Measurements from ENCODE around the gene PLLP. TPM values are rescaled to one million over a fixed set of nuclear protein-coding genes. Genes with fewer than 3 reads are reported as not detected.

Gene PLLP, protein sequence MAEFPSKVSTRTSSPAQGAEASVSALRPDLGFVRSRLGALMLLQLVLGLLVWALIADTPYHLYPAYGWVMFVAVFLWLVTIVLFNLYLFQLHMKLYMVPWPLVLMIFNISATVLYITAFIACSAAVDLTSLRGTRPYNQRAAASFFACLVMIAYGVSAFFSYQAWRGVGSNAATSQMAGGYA
- polyA plus RNA-seq (ENCODE audit: insufficient read length), result 1.1 TPM

DNA sequence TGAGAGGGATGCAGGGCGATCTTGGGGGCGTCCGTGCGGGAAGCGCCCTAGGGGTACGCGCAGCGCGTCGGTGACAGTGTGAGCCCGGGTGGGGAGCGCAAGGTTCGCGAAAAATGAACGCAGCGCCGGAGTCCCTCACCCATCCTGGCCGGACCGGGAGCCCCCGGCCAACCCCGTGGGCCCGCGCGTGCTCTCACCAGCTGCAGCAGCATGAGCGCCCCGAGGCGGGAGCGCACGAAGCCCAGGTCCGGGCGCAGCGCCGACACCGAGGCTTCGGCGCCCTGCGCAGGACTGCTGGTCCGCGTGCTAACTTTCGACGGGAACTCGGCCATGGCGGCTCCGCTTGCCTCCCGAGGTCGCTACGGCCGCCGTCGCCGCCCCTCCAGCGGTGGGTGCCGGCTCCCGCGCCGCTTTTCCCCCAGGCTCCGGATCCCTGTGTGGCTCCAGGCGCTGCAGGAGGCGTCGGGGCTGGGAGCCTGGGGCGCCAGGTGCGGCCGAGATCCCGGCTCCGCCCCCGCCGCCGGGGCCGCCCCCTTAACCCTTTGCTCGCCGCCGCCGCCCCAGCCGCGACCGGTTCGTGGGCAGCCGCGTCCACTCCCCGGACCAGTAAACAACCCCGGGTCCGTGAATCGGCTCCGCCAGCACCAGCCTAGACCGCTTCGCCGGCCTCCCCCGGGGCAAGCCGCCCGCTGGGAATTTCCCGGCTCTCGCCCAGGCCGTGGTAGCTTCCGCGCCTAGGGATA lies at the start of gene PLLP:
Gene PLLP (minus strand): TSS at position 464 of the 743 bp plus-strand sequence. CDS start 132 bp downstream, at position 332.
- no peak for DNase-seq (ENCODE audit: low read depth)

DNA sequence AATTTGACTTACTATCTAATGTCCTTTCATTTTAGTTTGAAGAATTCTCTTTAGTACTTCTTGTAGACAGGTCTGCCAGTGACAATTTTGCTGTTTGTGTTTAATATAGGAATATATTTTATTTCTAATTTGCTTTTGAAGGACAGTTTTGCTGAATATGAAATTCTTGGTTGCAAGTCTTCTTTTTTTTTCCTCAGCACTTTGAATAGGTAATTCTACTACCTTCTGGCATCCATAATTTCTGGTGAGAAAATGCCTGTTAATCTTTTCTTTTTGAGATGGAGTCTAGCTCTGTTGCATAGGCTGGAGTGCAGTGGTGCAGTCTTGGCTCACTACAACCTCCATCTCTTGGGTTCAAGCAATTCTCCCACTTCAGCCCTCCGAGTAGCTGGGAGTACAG lies 48.9 kb upstream of the PLLP start:
- DNase-seq (ENCODE audit: low read depth), result no peak

DNA sequence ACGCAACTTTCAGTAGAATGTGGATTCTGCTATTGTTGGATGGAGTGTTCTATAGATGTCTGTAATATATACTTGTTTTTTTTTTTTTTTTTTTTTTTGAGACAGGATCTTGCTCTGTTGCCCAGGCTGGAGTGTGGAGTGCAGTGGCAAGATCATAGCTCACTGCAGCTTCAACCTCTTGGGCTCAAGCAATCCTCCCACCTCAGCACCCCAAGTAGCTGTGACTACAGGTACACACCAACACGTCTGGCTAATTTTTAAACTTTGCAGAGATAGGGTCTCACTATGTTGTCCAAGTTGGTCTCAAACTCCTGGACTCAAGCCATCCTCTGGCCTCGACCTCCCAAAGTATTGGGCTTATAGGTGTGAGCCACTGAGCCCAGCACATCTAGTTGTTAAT lies 46.9 kb upstream of the PLLP start:
- no peak for DNase-seq (ENCODE audit: low read depth)

DNA sequence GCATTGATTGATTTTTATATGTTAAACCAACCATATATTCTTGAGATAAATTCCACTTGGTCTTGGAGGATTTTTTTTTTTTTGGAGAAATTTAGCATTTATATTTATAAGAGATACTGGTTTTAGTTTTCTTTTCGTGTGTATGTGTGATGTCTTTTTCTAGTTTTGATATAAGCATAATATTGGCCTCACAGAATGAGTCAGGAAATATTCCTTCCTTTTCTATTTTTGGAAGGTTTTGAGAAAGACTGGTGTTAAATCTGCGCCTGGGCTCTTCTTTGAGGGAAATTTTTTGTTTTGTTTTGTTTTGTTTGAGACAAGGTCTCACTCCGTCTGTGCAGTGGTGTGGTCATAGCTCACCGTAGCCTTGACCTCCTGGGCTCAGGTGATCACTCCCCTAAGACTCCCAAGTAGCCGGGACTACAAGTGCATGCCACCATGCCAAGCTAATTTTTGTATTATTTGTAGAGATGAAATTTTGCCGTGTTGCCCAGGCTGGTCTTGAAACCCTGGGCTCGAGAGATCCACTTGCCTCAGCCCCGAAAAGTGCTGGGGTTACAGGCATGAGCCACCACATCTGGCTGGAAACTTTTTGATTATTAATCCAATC lies 45.4 kb upstream of the PLLP start:
- DNase-seq (ENCODE audit: low read depth), result no peak

DNA sequence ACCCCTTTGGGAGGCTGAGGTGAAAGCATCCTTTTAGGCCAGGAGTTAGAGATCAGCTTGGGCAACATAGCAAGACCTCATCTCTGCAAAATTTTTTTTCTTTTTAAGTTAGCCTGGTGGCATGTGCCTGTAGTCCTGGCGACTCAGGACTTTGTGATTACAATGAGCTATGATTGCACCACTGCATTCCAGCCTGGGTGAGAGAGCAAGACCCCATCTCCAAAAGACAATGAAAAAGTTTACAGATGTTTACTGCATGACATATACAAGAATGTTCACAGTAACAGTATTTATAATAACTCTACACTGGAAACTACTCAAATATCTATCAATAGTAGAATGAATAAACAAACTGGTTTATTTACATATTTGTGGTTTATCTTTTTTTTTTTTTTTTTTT lies 41.0 kb upstream of the PLLP start:
- DNase-seq (ENCODE audit: low read depth), result no peak

DNA sequence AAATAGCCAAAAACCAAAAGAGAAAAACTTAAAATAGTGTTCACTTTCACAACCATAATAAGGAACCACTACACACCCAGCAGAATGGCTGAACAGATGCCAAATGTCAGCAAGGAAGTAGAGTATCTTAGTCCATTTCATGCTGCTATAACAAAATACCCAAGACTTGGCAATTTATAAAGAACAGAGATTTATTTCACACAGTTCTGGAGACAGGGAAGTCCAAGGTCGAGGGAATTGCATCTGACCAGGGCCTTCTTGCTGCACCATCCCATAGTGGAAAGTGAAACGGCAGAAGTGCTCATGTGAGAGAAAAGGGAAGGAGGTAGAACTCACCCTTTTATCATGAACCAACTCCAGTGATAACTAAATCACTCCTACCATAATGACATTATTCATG lies 40.3 kb upstream of the PLLP start:
- DNase-seq (ENCODE audit: low read depth), result no peak

DNA sequence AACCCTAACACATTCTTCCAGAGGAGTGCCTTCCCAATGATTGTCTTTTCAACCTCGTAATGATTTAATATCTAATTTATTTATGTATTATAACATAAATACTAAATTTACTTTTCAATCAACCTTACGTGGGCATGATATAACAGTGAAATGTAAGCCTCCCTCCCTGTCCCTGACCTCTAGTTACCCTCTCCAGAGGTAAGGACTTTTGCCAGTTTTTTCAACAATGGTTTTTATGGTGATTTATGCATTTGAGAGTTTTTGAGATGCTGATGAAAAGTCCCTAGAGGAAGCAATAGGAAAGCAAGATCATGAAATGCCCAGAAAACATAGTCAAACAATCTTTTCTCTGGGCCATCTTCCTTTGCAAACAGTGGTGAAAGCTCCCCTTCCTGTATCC lies 35.2 kb upstream of the PLLP start:
- no peak for DNase-seq (ENCODE audit: low read depth)

DNA sequence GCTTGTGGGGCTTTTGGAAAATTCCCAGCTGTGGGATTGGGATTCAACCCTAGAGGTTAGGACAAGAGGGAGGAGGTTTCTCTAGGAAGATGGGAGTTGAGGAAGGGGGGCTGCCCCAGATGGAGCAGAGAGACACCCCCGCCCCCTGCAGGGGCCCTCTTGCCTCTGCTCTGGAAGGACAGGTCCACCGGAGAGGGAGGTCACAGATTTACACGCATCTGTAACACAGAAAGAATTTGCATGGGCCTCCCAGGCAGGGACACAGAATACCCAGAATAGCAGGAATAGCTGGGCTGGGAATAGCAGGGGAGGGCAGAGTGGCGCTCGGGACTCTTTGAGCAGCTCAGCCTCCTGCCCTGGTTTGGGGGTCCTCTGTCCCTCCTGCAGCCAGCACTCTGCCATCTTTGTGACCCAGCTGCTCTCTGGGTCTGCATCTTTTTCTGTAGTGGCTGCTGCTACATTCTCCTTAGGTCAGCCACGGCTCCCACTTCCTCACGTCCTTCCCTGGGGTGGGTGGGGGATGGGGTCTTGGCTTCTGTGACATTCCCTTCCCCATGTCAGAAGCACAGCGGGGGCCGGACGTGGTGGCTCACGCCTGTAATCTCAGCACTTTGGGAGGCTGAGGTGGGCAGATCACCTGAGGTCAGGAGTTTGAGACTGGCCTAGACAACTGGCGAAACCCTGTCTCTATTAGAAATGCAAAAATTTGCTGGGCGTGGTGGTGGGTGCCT lies 33.9 kb upstream of the PLLP start:
- no peak for DNase-seq (ENCODE audit: low read depth)

DNA sequence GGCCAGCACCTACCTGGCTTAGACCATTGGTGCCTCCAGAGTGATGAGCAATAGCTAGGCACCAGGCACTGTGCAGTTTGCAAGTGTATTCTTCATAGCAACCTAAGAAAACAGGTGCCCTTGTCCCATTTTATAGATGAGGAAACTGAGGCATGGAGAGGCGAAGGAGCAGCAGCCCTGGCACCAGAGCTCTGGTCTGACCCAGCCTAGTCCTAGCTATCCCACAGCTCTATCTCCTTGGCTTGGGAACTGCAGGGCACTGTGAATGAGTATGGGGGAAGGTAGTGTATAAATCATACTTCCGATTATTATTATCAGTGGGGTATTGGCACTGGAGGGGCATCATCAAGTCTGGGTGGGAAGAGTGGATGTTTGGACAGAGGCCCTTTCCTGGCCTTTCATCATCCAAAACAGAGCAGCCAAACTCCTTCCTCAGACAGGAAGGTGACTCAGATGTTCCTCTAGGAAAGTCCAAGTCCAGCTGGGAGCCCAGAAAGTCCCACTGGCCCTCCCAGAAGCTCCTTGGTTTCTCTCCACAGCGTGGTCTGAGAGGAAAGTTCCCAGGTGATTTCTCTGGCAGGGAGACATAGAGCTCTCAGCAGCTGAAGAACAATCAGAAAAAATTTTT lies 32.0 kb upstream of the PLLP start:
- DNase-seq (ENCODE audit: low read depth), result no peak

DNA sequence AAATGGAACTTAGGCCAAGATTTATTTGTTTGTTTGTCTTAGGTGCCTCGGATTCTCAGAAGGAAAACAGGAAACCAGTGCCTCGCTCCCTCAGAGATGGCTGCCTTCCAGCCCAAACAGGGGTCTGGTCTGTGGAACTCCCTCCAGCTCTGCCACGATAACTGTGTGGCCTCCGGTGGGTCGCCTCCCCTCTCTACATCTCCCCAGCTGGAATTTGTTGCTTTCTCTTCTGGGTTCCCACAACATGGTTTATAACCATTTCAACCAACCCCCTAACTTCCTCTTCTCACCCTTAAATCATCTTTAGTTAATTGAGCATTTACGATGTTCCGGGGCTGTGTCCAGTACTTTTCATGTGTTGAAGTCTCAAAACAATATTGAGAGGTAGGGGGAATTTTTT lies 30.9 kb upstream of the PLLP start:
- no peak for DNase-seq (ENCODE audit: low read depth)

DNA sequence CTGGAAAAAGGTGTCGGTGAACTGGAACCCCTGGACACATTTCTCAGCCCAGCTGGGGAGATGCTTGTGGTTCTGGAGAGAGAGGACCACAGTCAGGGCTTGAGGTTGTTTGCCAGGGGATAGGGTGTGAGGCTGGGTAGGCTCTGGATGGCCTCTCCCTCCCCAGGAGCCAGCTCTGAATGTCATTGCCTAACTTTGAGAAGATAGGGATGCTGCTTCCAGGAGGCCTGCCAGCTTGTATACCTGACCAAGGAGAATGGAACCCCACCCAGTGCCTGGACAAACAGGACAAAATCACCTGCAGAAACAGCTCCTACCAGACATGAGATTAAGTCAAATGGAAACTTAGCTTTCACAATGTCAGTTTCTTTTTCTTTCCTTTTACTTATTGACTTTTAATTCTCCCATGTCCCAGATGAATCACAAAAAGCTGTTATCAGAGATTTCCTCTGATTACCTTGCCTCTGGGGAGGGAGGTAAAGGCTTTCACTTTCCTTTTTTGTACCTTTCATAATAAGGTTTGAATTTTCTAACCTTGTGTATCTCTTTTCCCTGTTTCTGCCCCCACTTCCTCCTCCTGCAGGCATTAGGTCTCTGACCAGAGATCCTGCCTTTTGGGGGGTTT lies 29.8 kb upstream of the PLLP start:
- no peak for DNase-seq (ENCODE audit: low read depth)

DNA sequence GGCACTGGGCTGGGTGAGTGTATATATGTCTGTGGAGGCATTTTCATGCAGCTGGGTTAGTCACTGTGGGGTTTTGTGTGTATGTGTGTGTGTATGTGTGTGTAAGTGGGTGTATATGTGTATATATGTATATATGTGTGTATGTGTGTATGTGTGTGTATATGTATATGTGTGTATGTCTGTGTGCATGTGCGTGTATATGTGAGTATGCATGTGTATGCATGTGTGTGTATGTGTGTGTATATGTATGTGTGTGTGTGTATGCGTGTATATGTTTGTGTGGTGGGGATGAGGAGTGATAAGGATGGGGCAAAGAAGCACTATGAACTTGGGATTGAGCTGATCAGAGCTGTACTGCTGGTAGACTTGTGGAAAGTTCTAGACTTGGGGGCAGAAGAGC lies 29.0 kb upstream of the PLLP start:
- DNase-seq (ENCODE audit: low read depth), result no peak

DNA sequence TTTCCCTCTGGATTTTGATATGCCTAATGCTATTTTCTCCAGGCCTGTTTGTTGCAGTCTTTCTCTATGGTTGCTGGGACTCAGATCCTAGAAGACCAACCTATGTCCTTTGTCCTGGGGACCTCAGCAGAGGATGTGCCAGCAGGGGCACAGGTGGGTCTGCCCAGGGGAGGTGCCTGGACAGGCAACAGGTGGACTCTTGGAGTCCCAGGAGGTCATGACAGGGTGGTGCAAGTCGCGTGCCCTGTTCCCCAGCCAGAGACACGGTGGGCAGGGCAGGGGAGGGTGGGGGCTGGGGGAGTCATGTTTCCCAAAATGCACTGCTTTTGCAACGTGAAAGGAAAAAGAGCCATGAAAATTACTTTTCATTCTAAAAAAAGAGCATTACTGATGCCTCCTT lies 26.3 kb upstream of the PLLP start:
- DNase-seq (ENCODE audit: low read depth), result no peak

DNA sequence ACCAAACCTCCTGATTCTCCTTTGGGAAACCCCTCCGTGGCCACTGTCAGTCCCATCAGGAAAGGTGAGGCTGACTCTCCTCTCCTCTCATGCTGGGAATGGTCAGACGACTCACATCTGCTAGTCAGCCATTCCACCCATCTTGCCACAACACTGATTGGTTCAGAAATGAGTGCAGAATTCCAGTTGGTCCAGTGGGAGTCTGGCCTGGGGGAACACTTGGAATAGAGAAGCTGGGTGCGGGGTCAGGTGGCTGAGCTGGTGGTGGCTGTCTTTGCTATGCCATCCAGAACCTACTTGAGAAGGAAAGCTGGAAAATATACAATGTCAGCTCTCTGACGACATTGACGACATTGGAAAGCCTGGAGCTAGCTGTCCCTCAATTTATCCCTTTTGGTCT lies 23.6 kb upstream of the PLLP start:
- no peak for DNase-seq (ENCODE audit: low read depth)

DNA sequence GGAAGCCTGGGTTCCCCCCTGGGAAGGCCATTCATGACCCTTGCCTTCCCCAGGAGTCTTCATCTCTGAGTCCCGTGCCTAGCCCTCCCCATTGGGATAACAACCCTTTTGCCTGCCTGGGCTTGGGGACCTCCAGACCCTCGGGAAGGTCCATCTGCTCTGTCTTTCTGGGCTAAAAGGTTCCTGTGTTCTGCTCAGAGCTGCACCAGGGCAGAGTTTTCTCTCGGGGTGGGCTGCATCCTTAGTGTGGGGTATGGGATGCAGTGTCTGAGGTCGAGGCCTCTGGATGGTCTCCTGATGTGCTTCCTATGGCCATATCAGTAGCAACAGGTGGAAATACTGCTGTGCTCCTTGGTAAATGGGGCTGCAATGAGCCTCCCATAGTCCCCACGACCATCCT lies 22.9 kb upstream of the PLLP start:
- DNase-seq (ENCODE audit: low read depth), result no peak

DNA sequence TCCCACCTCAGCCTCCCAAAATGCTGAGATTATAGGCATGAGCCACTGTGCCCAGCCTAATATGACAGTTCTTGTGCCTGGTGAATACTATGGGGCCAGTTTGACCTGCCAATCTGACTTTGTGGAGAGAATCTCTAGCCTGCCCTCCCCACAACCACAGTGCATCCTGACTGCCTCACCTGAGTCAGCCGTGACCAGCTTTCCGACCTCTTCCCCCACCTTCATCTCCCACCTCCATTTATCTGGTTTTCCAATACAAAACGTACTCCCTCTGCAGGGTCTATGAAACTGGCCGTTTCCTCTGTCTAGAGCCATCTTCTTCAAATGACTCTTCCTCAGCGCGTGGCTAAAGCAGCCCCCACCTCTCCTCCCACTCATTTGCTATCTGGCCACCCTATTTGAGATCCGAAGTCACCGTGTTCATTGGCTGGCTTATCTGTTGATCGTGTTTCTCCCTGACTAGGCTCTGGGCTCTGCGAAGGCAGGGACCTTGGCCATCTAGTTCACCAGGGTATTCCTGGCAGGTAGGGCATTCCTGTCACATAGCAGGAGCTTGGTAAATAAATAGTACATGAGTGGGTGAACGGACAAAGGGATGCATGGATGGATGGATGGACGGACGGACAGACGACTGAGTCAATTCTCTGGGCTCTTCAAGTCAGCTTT lies 22.3 kb upstream of the PLLP start:
- no peak for DNase-seq (ENCODE audit: low read depth)

DNA sequence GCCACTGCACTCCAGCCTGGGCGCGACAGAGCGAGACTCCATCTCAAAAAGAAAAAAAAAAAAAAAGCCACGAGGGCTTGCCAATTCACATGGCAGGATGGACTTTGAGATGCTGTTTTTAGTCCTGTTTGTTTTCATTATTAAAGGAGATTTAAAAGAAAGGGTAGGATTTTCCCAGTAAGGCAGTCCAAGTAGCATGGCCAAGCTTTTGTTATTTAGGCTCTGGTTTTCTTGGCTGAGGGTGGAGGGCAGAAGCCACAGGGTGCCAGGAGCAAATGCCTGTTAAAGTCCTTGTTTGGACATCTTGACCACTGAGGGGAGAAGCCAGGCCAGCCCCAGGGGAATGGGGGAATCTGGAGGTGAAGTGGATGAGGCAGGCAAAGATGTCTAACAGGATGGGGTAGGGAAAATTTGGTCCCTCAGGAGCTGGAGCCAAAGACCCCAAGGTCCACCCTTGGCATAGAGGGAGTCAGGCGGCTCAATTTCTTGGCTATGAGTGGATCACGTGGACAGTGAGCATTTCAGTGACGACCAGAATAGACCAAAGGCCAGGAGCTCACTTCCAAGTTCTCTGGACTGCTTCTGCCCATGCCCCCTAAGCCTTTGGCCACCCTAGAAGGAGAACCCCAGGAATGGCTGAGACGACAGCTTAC lies 20.8 kb upstream of the PLLP start:
- DNase-seq (ENCODE audit: low read depth), result no peak

DNA sequence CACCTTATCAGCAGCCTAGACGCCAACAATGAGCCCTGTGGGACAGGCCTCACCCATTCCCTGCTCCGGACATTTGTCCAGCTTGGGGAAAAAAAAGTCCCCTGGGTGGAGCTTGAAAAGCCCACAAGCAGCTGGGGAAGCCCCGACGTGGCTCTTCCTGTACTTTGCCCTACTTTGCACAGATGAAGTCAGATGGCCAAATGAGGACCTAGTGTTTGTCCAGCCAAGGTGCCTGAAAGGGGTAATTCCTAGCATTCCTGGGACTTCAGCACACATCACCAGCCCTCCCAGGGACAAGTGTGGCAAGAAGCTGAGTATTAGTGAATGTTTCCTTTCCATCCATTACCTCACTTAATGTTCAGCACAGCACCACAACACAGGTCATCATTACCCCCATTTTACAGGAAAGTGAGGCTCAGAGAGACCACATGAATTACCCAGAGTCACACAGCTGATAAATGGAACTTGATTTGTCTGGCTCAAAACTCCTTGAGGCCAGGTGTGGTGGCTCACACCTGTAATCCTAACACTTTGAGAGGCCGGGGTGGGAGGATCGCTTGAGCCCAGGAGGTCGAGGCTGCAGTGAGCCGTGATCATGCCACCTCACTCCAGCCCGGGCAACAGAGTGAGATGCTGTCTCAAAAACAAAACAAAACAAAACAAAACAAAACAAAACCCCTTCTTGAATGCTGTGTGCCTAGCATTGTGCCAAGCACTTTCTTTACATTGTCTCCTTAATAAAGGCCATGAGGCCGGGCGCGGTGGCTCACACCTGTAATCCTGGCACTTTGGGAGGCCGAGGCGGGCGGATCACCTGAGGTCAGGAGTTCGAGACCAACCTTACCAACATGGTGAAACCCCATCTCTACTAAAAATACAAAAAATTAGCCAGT lies 19.9 kb upstream of the PLLP start:
- DNase-seq (ENCODE audit: low read depth), result no peak

DNA sequence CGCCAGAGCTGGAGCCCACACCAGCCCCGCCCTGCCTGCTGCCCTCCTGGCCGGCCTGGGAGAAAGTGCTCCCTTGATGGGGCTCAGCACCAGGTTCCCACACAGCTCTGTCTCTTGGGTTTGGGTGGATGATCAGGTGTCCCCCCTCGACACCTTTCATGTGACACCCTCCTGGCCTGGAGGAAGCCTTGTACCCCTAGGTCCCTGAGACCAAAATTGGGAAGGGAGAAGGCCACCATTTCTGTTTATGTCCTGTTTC lies 19.4 kb upstream of the PLLP start:
- DNase-seq (ENCODE audit: low read depth), result no peak

Measured in forelimb muscle (tissue), 1 donor.